Lower leg skin (tissue), 3 donors: ENCODE results near the gene IFI6.

Experiments
- POLR2A ChIP-seq, 2 donors: fragments of 450-650 bp; IDR thresholded peaks; one replicate each; pipeline ENCODE4 v1.6.1; 2016 to 2017; ENCODE audit warnings: antibody characterized with exemption in 2 of 2, mild to moderate bottlenecking in 1 of 2, moderate library complexity in 1 of 2
- TF ChIP-seq, protein P1 (sequence below), 3 donors: fragments of 450-650 bp; IDR thresholded peaks; one replicate each; pipeline ENCODE4 v1.5.1; 2016; ENCODE audit warnings: antibody characterized with exemption in 3 of 3, mild to moderate bottlenecking in 3 of 3, moderate library complexity in 2 of 3

DNA sequence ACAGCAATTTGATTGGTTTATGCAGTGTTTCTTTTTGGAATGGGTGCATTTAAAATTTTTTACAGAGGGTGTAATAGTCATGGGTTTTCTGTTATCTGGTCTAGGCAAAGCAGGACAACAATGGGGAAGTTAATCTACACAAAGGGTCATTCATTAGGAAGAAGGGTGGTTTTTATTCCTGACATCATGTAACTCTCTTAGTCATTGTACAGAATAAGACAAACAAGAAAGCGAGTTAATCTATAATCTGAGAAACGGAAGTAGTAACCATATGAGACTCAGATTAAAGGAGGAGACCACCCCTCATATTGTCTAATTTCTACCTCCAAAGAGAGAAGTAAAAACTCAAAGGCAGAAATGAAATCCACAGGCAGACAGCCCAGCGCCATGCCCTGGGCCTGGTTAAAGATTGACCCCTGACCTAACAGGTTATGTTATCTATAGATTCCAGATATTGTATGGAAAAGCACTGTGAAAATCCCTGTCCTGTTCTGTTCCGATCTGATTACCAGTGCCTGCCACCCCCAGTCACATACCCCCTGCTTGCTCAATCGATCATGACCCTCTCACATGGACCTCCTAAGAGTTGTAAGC, 10.5 kb upstream of the IFI6 start:
- TF ChIP-seq, protein P1, sequence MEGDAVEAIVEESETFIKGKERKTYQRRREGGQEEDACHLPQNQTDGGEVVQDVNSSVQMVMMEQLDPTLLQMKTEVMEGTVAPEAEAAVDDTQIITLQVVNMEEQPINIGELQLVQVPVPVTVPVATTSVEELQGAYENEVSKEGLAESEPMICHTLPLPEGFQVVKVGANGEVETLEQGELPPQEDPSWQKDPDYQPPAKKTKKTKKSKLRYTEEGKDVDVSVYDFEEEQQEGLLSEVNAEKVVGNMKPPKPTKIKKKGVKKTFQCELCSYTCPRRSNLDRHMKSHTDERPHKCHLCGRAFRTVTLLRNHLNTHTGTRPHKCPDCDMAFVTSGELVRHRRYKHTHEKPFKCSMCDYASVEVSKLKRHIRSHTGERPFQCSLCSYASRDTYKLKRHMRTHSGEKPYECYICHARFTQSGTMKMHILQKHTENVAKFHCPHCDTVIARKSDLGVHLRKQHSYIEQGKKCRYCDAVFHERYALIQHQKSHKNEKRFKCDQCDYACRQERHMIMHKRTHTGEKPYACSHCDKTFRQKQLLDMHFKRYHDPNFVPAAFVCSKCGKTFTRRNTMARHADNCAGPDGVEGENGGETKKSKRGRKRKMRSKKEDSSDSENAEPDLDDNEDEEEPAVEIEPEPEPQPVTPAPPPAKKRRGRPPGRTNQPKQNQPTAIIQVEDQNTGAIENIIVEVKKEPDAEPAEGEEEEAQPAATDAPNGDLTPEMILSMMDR (IDR thresholded peaks at IDR 0.05), result no peak
- TF ChIP-seq POLR2A (IDR thresholded peaks at IDR 0.05), result no peak
